Neural cell (in vitro differentiated cells): ENCODE measurements around the gene LAGE3. TPM values are rescaled to one million over a fixed set of nuclear protein-coding genes. Genes with fewer than 3 reads are reported as not detected.

Experiments
- H2AFZ ChIP-seq: fragments of 200-600, 300-800 bp; sonication (generic), shearing (Covaris generic); 2 replicates; pipeline ENCODE4 v1.6.0; 2014; ENCODE audit warnings: low read depth, mild to moderate bottlenecking, antibody characterized with exemption, low read length, moderate library complexity
- H3F3A ChIP-seq: fragments of 200-600 bp; shearing (Covaris generic); 2 replicates; pipeline ENCODE4 v1.6.1; 2016; ENCODE audit warnings: mild to moderate bottlenecking, moderate library complexity, mixed read lengths, antibody characterized with exemption, low read length; ENCODE audit not compliant: insufficient read depth, poor library complexity, severe bottlenecking
- H3K27ac ChIP-seq: fragments of 200-600, 300-800 bp; sonication (generic), shearing (Covaris generic); 2 replicates; pipeline ENCODE4 v1.5.1; 2014; ENCODE audit warnings: mild to moderate bottlenecking, low read length, moderate library complexity
- H3K27me3 ChIP-seq: fragments of 300-800, 200-600 bp; sonication (generic), shearing (Covaris generic); 2 replicates; pipeline ENCODE4 v1.6.0; 2014; ENCODE audit warnings: mild to moderate bottlenecking, low read depth, low read length, moderate library complexity; ENCODE audit not compliant: insufficient read depth
- H3K36me3 ChIP-seq: fragments of 300-800, 200-600 bp; sonication (generic), shearing (Covaris generic); 2 replicates; pipeline ENCODE4 v1.5.1; 2014; ENCODE audit warnings: mild to moderate bottlenecking, antibody characterized with exemption, low read length, moderate library complexity; ENCODE audit not compliant: insufficient read depth
- H3K4me2 ChIP-seq: fragments of 300-800, 200-600 bp; sonication (generic), shearing (Covaris generic); 2 replicates; pipeline ENCODE4 v1.6.0; 2014; ENCODE audit warnings: mild to moderate bottlenecking, low read length
- H3K4me3 ChIP-seq: fragments of 300-800, 200-600 bp; sonication (generic), shearing (Covaris generic); 2 replicates; pipeline ENCODE4 v1.5.1; 2014; ENCODE audit warnings: mild to moderate bottlenecking, low read length, moderate library complexity
- H3K79me2 ChIP-seq: fragments of 200-600 bp; shearing (Covaris generic); replicated peaks from 2 replicates; pipeline ENCODE4 v1.6.0; 2014; ENCODE audit warnings: mild to moderate bottlenecking, low read length, moderate library complexity; ENCODE audit not compliant: insufficient read depth
- H3K9ac ChIP-seq: fragments of 300-800, 200-600 bp; sonication (generic), shearing (Covaris generic); 2 replicates; pipeline ENCODE4 v1.6.1; 2016; ENCODE audit warnings: mild to moderate bottlenecking, low read length, mixed read lengths
- H3K9me2 ChIP-seq: fragments of 200-600 bp; shearing (Covaris generic); 2 replicates; pipeline ENCODE4 v1.6.1; 2016; ENCODE audit warnings: mild to moderate bottlenecking, low read length, mixed read lengths; ENCODE audit not compliant: insufficient read depth
- H3K9me3 ChIP-seq: fragments of 200-600, 300-800 bp; sonication (generic), shearing (Covaris generic); 2 replicates; pipeline ENCODE4 v1.6.1; 2016; ENCODE audit warnings: mild to moderate bottlenecking, mixed run types, low read length, moderate library complexity, mixed read lengths
- H4K20me1 ChIP-seq: fragments of 200-600 bp; shearing (Covaris generic); 2 replicates; pipeline ENCODE4 v1.6.1; 2016; ENCODE audit warnings: mild to moderate bottlenecking, mixed run types; ENCODE audit not compliant: insufficient read depth
- CTCF ChIP-seq: fragments of 450-650 bp; IDR thresholded peaks from 2 replicates; pipeline ENCODE4 v1.5.1; 2014; ENCODE audit warnings: antibody characterized with exemption, mild to moderate bottlenecking, moderate library complexity; ENCODE audit not compliant: poor library complexity, severe bottlenecking
- EP300 ChIP-seq: fragments of 450-650 bp; conservative IDR thresholded peaks from 2 replicates; pipeline ENCODE4 v1.6.1; 2014; ENCODE audit warnings: antibody characterized with exemption, mild to moderate bottlenecking, moderate library complexity; ENCODE audit not compliant: poor library complexity, severe bottlenecking
- EZH2 ChIP-seq: fragments of 200-600, 300-800 bp; shearing (Covaris generic), sonication (generic); IDR thresholded peaks from 2 replicates; pipeline ENCODE4 v1.6.1; 2014; ENCODE audit warnings: antibody characterized with exemption, low read length, borderline replicate concordance, mild to moderate bottlenecking; ENCODE audit not compliant: insufficient read depth, poor library complexity, severe bottlenecking
- MXI1 ChIP-seq: fragments of 450-650 bp; conservative IDR thresholded peaks from 2 replicates; pipeline ENCODE4 v1.6.1; 2014; ENCODE audit warnings: antibody characterized with exemption, mild to moderate bottlenecking; ENCODE audit not compliant: poor library complexity, severe bottlenecking
- POLR2AphosphoS5 ChIP-seq: IDR thresholded peaks from 2 replicates; pipeline ENCODE4 v1.6.1; 2012
- RAD21 ChIP-seq: fragments of 450-650 bp; conservative IDR thresholded peaks from 2 replicates; pipeline ENCODE4 v1.6.1; 2014; ENCODE audit warnings: antibody characterized with exemption, mild to moderate bottlenecking, moderate library complexity
- REST ChIP-seq: IDR thresholded peaks from 2 replicates; pipeline ENCODE4 v1.6.1; 2012; ENCODE audit warnings: borderline replicate concordance
- SMC3 ChIP-seq: fragments of 450-650 bp; conservative IDR thresholded peaks from 2 replicates; pipeline ENCODE4 v1.6.1; 2014; ENCODE audit warnings: antibody characterized with exemption, mild to moderate bottlenecking, moderate library complexity; ENCODE audit not compliant: poor library complexity
- TAF1 ChIP-seq: IDR thresholded peaks from 2 replicates; pipeline ENCODE4 v1.6.1; 2012; ENCODE audit warnings: low read depth
- polyA plus RNA-seq: library from polyadenylated mRNA; depleted of rRNA; stranded (reverse); fragments of >200 nt; gene quantifications from 2 replicates; pipeline ENCODE4 v1.2.3, GENCODE V29; 2014

Gene LAGE3
- polyA plus RNA-seq, 1 donor from 2014 or later: 37.3 TPM

GRCh38 chrX:154495472-154495922, 16.4 kb upstream of the LAGE3 start:
- Histone ChIP-seq H3K9ac (no peak overlapping the region), H3F3A (no peaks in the 10 kb centered on the region), H2AFZ (no peak overlapping the region), H4K20me1 (no peaks in the 10 kb centered on the region), H3K4me2 (no peak overlapping the region), H3K9me3 (no peaks in the 10 kb centered on the region), H3K36me3 (no peaks in the 10 kb centered on the region), H3K27me3 (no peaks in the 10 kb centered on the region), H3K4me3 (no peak overlapping the region), H3K79me2 (no peaks in the 10 kb centered on the region), H3K9me2 (no peaks in the 10 kb centered on the region), H3K27ac (no peak overlapping the region)
- no peak for TF ChIP-seq MXI1
- TF ChIP-seq EZH2: no peak
- no peak for TF ChIP-seq POLR2AphosphoS5
- no peak for TF ChIP-seq TAF1
- no peak for TF ChIP-seq CTCF
- no peak for TF ChIP-seq EP300
- TF ChIP-seq SMC3: no peak
- TF ChIP-seq REST: no peak
- TF ChIP-seq RAD21: no peak

GRCh38 chrX:154494715-154495114, 15.6 kb upstream of the LAGE3 start:
- Histone ChIP-seq H3K9me2 (no peaks in the 10 kb centered on the region), H3K4me3 (no peak overlapping the region), H3K9ac (no peak overlapping the region), H3K79me2 (no peaks in the 10 kb centered on the region), H3K27me3 (no peaks in the 10 kb centered on the region), H3K4me2 (no peak overlapping the region), H3K9me3 (no peaks in the 10 kb centered on the region), H3F3A (no peaks in the 10 kb centered on the region), H3K27ac (no peak overlapping the region), H4K20me1 (no peaks in the 10 kb centered on the region), H3K36me3 (no peaks in the 10 kb centered on the region), H2AFZ (no peak overlapping the region)
- TF ChIP-seq SMC3: no peak
- no peak for TF ChIP-seq TAF1
- no peak for TF ChIP-seq EZH2
- no peak for TF ChIP-seq MXI1
- TF ChIP-seq CTCF: no peak
- no peak for TF ChIP-seq REST
- no peak for TF ChIP-seq EP300
- no peak for TF ChIP-seq POLR2AphosphoS5
- TF ChIP-seq RAD21: no peak
